ENCODE measurements around the gene NFATC1. TPM values are rescaled to one million over a fixed set of nuclear protein-coding genes. Genes with fewer than 3 reads are reported as not detected.

The NFATC1 gene
- total RNA-seq, 1 donor from 2014 or later = 18.3 TPM

DNA sequence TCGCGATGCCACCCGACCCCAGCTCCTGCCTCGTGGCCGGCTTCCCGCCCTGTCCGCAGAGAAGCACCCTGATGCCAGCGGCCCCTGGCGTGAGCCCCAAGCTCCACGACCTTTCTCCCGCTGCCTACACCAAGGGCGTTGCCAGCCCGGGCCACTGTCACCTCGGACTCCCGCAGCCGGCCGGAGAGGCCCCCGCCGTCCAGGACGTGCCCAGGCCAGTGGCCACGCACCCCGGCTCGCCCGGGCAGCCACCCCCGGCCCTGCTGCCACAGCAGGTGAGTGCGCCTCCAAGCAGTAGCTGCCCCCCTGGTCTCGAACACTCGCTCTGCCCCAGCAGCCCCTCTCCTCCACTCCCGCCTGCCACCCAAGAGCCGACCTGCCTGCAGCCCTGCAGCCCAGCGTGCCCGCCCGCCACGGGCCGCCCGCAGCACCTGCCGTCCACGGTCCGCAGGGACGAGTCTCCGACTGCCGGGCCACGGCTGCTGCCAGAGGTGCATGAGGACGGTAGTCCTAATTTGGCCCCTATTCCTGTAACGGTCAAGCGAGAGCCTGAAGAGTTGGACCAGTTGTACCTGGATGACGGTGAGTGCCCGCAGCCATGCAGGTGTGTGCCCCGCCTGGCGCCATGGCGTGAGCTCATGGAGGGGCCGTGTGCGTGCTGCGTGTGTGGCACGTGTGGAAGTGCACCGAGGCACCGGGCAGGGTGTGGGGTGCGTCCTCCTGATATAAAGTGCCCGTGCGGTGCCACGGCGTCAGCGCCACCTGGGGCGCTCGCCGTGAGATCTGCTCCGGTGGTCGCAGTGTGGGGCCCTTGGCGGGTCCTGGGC lies 90.8 kb downstream of the NFATC1 start:
- no peaks in the 10 kb centered on the region for H3K27me3 ChIP-seq (ENCODE audit: low read depth)
- no peak overlapping the region for H3K4me3 ChIP-seq
- TF ChIP-seq, protein P1, sequence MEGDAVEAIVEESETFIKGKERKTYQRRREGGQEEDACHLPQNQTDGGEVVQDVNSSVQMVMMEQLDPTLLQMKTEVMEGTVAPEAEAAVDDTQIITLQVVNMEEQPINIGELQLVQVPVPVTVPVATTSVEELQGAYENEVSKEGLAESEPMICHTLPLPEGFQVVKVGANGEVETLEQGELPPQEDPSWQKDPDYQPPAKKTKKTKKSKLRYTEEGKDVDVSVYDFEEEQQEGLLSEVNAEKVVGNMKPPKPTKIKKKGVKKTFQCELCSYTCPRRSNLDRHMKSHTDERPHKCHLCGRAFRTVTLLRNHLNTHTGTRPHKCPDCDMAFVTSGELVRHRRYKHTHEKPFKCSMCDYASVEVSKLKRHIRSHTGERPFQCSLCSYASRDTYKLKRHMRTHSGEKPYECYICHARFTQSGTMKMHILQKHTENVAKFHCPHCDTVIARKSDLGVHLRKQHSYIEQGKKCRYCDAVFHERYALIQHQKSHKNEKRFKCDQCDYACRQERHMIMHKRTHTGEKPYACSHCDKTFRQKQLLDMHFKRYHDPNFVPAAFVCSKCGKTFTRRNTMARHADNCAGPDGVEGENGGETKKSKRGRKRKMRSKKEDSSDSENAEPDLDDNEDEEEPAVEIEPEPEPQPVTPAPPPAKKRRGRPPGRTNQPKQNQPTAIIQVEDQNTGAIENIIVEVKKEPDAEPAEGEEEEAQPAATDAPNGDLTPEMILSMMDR (IDR thresholded peaks at IDR 0.05; ENCODE audit: borderline replicate concordance) = no peak
- H3K36me3 ChIP-seq = peaks cover 19% of the 10 kb centered on the region
- H3K27ac ChIP-seq (replicated peaks) = no peak overlapping the region
- intact Hi-C loops (cut with micrococcal nuclease) = no loop called here
- H3K9me3 ChIP-seq (replicated peaks) = no peaks in the 10 kb centered on the region
- peak; percentile 15 for DNase-seq
- peaks cover 17% of the 10 kb centered on the region for H3K4me1 ChIP-seq

DNA sequence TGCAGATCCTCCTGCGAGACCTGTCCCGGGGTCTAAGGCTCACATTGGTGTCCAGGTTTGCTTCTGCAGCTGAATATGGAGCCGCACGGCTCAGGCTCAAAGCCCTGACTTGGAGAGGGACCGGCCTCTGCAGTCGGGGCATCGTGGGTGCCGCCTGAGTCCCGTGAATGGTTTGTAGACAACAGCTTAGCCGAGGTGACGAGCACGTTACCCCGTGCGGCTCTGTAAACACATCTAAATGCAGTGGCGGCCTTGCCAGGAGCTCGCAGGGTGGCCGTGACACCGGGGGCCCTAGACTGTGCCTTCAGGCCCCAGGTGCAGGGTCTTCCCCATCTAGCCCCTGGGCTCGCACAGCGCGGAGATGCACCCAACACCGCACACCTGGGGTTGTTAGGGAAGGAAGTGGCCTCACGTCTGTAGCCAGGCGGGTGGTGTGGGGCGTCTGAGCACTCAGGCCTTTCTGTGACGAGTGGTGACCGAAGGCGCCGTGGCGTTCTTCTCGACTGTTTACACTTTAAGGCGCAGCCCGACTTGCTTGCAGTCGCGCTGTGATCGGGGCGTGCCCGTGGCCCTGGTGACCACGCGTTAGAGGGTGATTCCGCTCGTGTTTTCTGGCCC lies 91.6 kb downstream of the NFATC1 start:
- Histone ChIP-seq H3K27ac (replicated peaks) (no peak overlapping the region), H3K36me3 (peaks cover 19% of the 10 kb centered on the region)

DNA sequence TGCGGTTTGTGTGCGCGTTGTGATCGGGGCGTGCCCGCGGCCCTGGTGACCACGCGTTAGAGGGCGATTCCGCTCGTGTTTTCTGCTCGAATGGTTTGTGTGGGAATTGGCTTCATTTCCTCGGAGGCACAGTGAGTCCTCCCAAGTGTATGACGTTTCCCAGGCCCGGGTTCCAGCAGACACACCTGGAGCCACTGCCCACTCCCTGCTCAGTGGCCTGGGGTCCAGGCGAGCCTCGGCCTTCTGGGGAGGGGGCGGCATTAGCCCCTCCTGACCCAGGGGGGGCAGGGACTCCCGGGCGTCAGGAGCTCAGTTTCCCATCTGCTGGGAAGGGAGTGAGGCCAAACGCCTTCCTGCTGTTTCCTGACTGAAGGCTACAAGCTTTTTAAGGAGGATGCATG lies 92.1 kb downstream of the NFATC1 start:
- H3K9me3 ChIP-seq (replicated peaks) = no peaks in the 10 kb centered on the region
- TF ChIP-seq, protein P1 (IDR thresholded peaks at IDR 0.05; ENCODE audit: borderline replicate concordance) = no peak
- peaks cover 19% of the 10 kb centered on the region for H3K36me3 ChIP-seq
- H3K4me1 ChIP-seq = peaks cover 17% of the 10 kb centered on the region
- no peaks in the 10 kb centered on the region for H3K27me3 ChIP-seq (ENCODE audit: low read depth)
- DNase-seq = peak; percentile 5
- no peak overlapping the region for H3K4me3 ChIP-seq
- intact Hi-C loops (cut with micrococcal nuclease) = no loop called here
- no peak overlapping the region for H3K27ac ChIP-seq (replicated peaks)

More for the DNA sequence above, 91.6 kb downstream of the NFATC1 start:
- DNase-seq = peak; percentile 11
- TF ChIP-seq, protein P1 (IDR thresholded peaks at IDR 0.05; ENCODE audit: borderline replicate concordance) = no peak
- no peak overlapping the region for H3K4me3 ChIP-seq
- intact Hi-C loops (cut with micrococcal nuclease) = no loop called here
- H3K4me1 ChIP-seq = peaks cover 17% of the 10 kb centered on the region
- no peaks in the 10 kb centered on the region for H3K9me3 ChIP-seq (replicated peaks)
- H3K27me3 ChIP-seq (ENCODE audit: low read depth) = no peaks in the 10 kb centered on the region

DNA sequence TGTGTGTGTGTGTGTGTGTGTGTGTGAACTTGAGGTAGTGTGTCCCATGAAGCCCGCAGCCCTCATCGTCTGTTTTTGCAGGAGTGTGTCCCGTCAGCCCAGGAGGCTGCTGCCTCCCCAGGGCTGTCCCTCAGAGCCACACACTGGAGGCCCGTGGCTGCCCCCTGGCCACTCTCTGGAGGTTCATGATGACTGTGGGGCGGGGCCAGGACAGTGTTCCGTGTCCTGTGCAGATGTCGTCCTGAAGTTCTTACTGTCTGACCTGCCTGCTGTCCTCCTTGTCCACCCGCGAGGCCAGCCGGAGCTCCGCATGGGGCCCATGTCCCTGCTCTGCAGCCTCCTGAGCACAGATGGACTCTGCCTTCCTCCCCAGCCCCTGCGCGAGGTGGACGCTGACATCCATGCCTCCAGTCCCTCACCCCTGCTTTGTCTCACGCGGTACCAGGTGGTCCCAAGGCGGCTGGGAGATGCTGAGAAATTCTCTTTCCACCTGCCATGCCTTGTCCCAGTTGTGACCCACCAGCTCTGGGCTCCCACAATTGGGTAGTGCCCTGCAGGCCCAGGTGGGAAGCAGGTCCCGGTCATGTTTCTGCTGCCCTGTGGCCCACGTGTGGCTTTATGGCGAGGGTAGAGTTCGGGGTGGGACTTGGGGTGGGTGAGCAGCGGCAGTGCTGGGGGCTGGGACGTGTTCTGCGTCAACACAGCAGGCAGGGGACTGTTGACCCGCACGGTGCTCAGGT lies 92.8 kb downstream of the NFATC1 start:
- H3K9me3 ChIP-seq (replicated peaks) = no peaks in the 10 kb centered on the region
- peaks cover 19% of the 10 kb centered on the region for H3K36me3 ChIP-seq
- peaks cover 17% of the 10 kb centered on the region for H3K4me1 ChIP-seq
- TF ChIP-seq, protein P1 (IDR thresholded peaks at IDR 0.05; ENCODE audit: borderline replicate concordance) = no peak
- no peaks in the 10 kb centered on the region for H3K27me3 ChIP-seq (ENCODE audit: low read depth)
- no peak overlapping the region for H3K4me3 ChIP-seq
- DNase-seq = peak; percentile 9
- intact Hi-C loops (cut with micrococcal nuclease) = no loop called here
- no peak overlapping the region for H3K27ac ChIP-seq (replicated peaks)

DNA sequence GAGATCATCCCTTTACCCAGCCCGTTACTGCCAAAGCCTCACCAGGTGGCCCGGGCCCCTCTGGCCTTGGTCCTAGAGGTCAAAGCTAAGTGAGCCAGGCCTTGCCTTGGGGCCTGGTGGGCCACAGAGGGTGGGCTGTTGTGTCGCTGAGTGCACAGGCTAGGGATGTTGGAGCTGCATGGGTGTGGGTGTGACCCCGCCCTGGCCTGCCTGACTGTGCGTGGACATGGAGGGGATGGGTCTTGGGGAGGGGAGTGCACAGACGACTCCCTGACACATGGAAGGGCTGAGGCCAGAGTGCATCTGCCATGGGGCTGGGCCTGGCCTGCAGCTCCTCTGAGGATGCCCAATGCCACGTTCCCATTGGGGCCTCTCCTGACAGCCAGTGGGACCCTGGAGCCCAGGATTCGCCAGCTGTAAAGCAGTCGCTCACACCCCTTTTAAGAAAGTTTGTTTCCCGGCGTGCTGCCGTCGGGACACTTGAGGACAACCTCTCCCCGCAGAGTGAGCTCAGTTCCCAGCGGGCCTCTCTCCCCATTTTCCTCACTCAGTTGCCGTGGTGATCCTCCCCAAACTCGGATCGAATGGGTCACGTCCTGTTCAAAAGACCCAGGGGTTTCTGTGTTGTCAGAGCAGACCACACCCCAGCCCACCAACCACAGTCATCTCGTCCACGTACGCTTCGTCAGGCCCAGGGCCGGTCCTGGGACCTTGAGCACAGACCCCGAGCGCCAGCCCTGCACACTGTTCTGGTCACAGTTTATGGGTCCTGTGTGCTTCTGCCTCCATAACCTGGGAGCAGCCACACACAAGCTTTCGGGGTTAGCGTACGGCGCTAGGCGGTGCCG lies 93.5 kb downstream of the NFATC1 start:
- Histone ChIP-seq H3K4me3 (no peak overlapping the region), H3K27ac (replicated peaks) (no peak overlapping the region), H3K27me3 (ENCODE audit: low read depth) (no peaks in the 10 kb centered on the region), H3K4me1 (peaks cover 17% of the 10 kb centered on the region), H3K36me3 (peaks cover 25% of the 10 kb centered on the region), H3K9me3 (replicated peaks) (no peaks in the 10 kb centered on the region)
- DNase-seq = peak; percentile 12
- intact Hi-C loops (cut with micrococcal nuclease) = no loop called here
- TF ChIP-seq, protein P1 (IDR thresholded peaks at IDR 0.05; ENCODE audit: borderline replicate concordance) = no peak

Measured in left ventricle myocardium inferior (tissue), 1 donor.